Measurements from ENCODE around the gene HNRNPAB. TPM values are rescaled to one million over a fixed set of nuclear protein-coding genes. Genes with fewer than 3 reads are reported as not detected.

The HNRNPAB gene
- total RNA-seq, 1 donor from 2014 or later: 199 TPM

- H2AFZ ChIP-seq (ENCODE audit: low read depth, low read length): no peak overlapping the region
- H3K9me3 Mint-ChIP-seq (ENCODE audit: unreplicated experiment): no peaks in the 10 kb centered on the region
- no peak overlapping the region for H3K4me3 Mint-ChIP-seq (ENCODE audit: unreplicated experiment)
- H3K4me3 ChIP-seq (ENCODE audit: insufficient read depth, low read depth, low read length): no peak overlapping the region
- no peak for DNase-seq (ENCODE audit: low read depth)
- H3K4me1 ChIP-seq (ENCODE audit: insufficient read depth, low read length): no peaks in the 10 kb centered on the region
- no peak for FAIRE-seq
- H3K27me3 Mint-ChIP-seq (ENCODE audit: low read depth, unreplicated experiment): peaks cover 16% of the 10 kb centered on the region
- H3K9me3 ChIP-seq (ENCODE audit: insufficient read depth, low read depth, low read length): no peaks in the 10 kb centered on the region
- no peaks in the 10 kb centered on the region for H4K20me1 ChIP-seq (ENCODE audit: insufficient read depth, low read length)
- no peaks in the 10 kb centered on the region for H3K79me2 ChIP-seq (ENCODE audit: insufficient read depth, low read length)
- no peak overlapping the region for H3K27ac Mint-ChIP-seq (ENCODE audit: unreplicated experiment)
- H3K4me2 ChIP-seq (ENCODE audit: low read length): no peak overlapping the region
- H3K36me3 ChIP-seq (ENCODE audit: insufficient read depth, low read length): no peaks in the 10 kb centered on the region
- H3K27ac ChIP-seq (ENCODE audit: low read depth, low read length): no peak overlapping the region
- H3K4me1 Mint-ChIP-seq (ENCODE audit: low read depth, unreplicated experiment): peaks cover 2% of the 10 kb centered on the region
- no peaks in the 10 kb centered on the region for H3K27me3 ChIP-seq (ENCODE audit: insufficient read depth, low read length)
- H3K36me3 Mint-ChIP-seq (ENCODE audit: low read depth, unreplicated experiment): no peaks in the 10 kb centered on the region
- no peak for TF ChIP-seq CTCF (IDR thresholded peaks at IDR 0.05; ENCODE audit: insufficient read depth, low read depth, low read length)
- TF ChIP-seq EZH2 (IDR thresholded peaks at IDR 0.05; ENCODE audit: insufficient read depth, low read length): no peak
- no peak overlapping the region for H3K9ac ChIP-seq (ENCODE audit: low read length)
Measured at GRCh38 chr5:178246624-178247279, 42.4 kb downstream of the HNRNPAB start.

- no peaks in the 10 kb centered on the region for H3K36me3 ChIP-seq (ENCODE audit: insufficient read depth, low read length)
- no peaks in the 10 kb centered on the region for H3K27me3 ChIP-seq (ENCODE audit: insufficient read depth, low read length)
- H3K79me2 ChIP-seq (ENCODE audit: insufficient read depth, low read length): no peaks in the 10 kb centered on the region
- no peaks in the 10 kb centered on the region for H3K9me3 ChIP-seq (ENCODE audit: insufficient read depth, low read depth, low read length)
- no peak for TF ChIP-seq EZH2 (IDR thresholded peaks at IDR 0.05; ENCODE audit: insufficient read depth, low read length)
- no peak for TF ChIP-seq CTCF (IDR thresholded peaks at IDR 0.05; ENCODE audit: insufficient read depth, low read depth, low read length)
- Mint-ChIP-seq H3K36me3 (ENCODE audit: low read depth, unreplicated experiment) (no peaks in the 10 kb centered on the region), H3K9me3 (ENCODE audit: unreplicated experiment) (no peaks in the 10 kb centered on the region), H3K27ac (ENCODE audit: unreplicated experiment) (no peak overlapping the region), H3K27me3 (ENCODE audit: low read depth, unreplicated experiment) (peaks cover 16% of the 10 kb centered on the region), H3K4me3 (ENCODE audit: unreplicated experiment) (no peak overlapping the region), H3K4me1 (ENCODE audit: low read depth, unreplicated experiment) (peaks cover 2% of the 10 kb centered on the region)
- FAIRE-seq (no peak), DNase-seq (ENCODE audit: low read depth) (no peak)
- no peak overlapping the region for H3K4me3 ChIP-seq (ENCODE audit: insufficient read depth, low read depth, low read length)
- no peak overlapping the region for H2AFZ ChIP-seq (ENCODE audit: low read depth, low read length)
- no peaks in the 10 kb centered on the region for H3K4me1 ChIP-seq (ENCODE audit: insufficient read depth, low read length)
- no peak overlapping the region for H3K9ac ChIP-seq (ENCODE audit: low read length)
- no peak overlapping the region for H3K4me2 ChIP-seq (ENCODE audit: low read length)
- H4K20me1 ChIP-seq (ENCODE audit: insufficient read depth, low read length): no peaks in the 10 kb centered on the region
- no peak overlapping the region for H3K27ac ChIP-seq (ENCODE audit: low read depth, low read length)
Measured at GRCh38 chr5:178247481-178248456, 43.4 kb downstream of the HNRNPAB start.
